IPS-11a (cell line): ENCODE measurements around the gene DPEP1.
"Not testable (repeated sequence)": the region's sequence is repeated elsewhere in the genome, so short reads cannot be mapped to it uniquely, and the experiment has no call there.

Source experiments
- H3K4me3 ChIP-seq: one replicate; pipeline ENCODE4 v1.5.1; 2013; ENCODE audit warnings: low read depth, low read length, control low read depth

DPEP1 gene

DNA sequence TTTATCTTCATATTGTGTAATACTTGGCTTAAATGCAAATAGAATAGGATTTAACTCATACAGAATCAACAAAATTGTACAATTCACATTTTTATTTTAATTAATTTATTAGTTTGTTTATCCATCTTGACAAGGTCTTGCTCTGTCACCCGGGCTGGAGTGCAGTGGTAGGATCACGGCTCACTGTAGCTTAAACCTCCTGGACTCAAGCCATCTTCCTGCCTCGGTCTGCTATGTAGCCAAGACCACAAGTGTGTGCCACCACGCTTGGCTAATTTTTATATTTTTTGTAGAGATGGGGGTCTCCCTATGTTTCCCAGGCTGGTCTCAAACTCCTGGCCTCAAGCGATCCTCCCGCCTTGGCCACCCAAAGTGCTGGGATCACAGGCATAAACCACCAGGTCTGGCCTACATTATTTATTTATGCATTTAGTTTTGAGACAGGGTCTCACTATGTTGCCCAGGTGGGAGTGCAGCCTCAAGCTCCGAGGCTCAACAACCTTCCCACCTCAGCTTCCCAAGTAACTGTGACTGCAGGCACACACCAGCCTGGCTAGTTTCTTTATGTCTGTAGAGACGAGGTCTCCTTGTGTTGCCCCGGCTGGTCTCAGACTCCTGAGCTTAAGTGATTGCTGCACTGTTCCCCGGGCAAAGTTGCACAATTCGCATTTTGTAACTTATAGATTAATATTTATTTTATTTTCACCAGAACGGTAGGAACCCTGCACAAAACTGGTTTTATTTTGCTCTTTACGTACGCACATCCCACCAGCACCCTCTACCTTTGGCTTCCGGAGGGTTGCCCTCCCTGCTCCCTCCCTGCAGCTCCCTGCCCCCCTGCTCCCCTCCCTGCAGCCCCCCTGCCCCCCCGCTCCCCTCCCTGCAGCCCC lies 4.9 kb downstream of the DPEP1 start:
- H3K4me3 ChIP-seq: no peak overlapping the region

- no peak overlapping the region for H3K4me3 ChIP-seq
Measured at GRCh38 chr16:89619840-89620239, 6.4 kb downstream of the DPEP1 start.

DNA sequence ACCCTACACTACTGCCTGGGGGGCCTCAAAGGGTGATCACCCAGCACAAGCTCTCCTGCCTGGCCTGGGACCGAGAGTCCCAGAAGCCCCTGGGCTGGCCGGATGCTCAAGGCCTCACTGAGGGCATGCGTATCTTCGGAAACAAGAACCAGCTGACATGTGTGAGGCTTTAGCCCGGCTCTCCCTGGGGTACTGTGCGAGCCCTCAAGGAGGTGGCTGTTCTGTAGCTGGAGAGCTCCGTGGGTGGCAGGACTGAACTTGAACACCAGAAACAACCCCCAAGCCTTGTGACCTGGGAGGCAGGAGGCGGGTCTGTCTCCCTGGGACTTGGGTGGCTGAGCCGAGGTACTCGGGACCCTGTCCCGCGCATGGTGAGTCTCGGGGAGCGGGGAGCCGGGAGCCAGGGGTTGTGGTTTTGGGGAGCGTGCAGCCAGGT lies 7.0 kb downstream of the DPEP1 start:
- no peak overlapping the region for H3K4me3 ChIP-seq

DNA sequence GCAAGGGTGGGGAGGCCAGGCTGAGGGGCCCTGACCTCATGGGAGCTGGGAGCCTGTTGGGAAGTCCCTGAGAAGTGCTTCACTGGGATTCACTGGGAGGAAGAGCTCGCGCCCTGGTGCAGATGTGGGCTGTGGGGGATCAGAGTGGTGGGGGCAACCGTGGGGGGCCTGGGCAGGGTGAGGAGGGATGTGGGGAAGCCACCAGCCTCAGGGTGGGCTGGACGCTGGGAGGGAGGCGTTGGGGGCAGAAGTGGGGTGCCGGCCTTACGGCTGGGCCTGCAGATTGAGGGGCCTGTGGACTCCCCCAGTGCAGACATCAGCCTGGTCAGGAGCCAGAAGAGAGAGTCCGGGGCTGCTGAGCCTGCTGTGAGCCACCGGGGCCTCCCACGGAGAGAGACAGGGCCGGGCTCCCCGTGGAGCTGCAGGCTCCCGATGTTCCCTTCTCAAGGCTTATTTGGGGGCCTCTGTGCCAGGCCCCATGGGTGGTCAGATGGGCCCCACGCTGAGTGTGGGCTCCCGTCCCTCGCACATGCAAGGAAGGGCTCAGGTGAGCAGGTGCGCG lies 7.8 kb downstream of the DPEP1 start:
- H3K4me3 ChIP-seq: no peak overlapping the region

DNA sequence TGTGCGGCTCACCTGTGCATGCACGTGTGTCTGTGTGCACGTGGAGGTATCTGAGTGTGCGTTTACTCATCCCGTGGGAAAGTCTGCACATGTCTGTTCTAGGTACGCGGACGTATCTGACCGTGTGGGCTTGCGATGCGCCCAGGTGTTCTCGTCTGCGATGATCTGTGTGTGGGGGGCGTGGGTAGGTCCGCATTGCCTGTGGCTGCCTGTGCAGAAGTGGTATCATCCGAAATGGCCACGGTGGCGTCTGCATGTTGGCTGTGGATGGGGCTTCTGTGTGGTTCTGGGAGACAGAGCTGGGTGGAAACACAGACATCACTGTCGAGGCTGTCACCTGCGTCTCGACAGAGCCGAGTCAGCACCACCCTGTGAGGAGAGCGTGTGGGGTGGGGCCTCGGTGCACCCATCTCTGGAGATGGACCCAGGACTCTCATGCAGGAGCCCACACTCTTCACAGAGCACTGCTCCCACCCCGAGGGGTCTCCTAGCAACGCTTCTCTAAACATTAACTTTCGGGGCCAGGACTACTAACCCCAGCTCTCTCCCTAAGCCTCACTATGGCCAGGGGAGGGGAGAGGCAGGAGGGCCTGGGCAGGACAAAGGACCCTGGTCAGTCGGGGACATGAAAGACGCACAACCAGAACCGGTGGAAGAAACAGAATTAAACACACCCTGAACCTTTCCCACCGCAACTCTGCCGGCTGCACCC lies 8.4 kb downstream of the DPEP1 start:
- H3K4me3 ChIP-seq: no peak overlapping the region

- H3K4me3 ChIP-seq: no peak overlapping the region
Measured at GRCh38 chr16:89623511-89624261, 10.2 kb downstream of the DPEP1 start.

- no peak overlapping the region for H3K4me3 ChIP-seq
Measured at GRCh38 chr16:89624777-89625761, 11.6 kb downstream of the DPEP1 start.

GRCh38 chr16:89629827-89630610 lies 16.6 kb downstream of the DPEP1 start:
- no peak overlapping the region for H3K4me3 ChIP-seq

DNA sequence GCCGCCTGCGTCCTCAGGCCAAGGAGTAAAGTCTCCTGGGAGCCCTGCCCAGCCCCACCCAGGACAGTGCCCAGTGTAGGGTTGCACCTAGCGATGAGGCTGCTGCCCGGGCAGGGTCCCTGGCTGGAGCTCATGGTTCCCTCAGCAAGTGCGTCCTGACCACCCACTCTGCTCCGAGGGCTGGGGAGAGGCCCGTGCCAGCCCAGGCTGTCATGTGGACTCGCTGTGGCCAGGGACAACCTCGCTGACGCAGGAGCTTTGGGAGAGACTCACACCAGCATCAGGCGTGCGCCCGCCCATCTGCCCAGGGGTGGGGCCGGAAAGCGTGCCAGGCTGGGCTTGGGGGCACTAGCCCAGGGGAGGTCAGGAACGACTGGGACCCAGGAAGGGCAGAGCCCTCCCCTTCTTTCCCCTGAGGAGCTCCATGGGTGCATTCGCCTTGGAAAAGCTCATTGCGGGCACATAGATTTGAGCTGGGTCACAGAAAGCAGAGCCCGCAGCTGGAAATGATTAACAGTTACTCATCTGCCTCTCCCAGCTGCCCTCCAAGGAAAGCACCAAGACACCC lies 19.7 kb downstream of the DPEP1 start:
- H3K4me3 ChIP-seq: no peak overlapping the region

DNA sequence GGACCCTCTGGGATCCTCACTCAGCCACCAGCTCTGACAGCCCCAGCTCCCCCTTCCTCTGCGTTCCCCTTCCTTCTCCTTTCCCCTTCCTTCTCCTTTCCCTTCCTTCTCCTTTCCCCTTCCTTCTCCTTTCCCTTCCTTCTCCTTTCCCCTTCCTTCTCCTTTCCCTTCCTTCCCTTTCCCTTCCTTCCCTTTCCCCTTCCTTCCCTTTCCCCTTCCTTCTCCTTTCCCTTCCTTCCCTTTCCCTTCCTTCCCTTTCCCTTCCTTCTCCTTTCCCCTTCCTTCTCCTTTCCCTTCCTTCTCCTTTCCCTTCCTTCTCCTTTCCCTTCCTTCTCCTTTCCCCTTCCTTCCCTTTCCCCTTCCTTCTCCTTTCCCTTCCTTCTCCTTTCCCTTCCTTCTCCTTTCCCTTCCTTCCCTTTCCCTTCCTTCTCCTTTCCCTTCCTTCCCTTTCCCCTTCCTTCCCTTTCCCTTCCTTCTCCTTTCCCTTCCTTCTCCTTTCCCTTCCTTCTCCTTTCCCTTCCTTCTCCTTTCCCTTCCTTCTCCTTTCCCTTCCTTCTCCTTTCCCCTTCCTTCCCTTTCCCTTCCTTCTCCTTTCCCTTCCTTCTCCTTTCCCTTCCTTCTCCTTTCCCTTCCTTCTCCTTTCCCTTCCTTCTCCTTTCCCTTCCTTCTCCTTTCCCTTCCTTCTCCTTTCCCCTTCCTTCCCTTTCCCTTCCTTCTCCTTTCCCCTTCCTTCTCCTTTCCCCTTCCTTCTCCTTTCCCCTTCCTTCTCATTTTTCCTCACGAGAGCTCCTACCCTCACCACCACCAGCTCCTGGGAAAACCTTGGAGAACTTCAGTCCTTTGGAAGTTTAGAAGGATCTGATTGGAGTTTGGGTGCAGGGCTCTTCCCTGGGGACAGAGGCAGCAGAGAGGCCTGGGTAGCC lies 21.3 kb downstream of the DPEP1 start:
- H3K4me3 ChIP-seq: not testable (repeated sequence)

DNA sequence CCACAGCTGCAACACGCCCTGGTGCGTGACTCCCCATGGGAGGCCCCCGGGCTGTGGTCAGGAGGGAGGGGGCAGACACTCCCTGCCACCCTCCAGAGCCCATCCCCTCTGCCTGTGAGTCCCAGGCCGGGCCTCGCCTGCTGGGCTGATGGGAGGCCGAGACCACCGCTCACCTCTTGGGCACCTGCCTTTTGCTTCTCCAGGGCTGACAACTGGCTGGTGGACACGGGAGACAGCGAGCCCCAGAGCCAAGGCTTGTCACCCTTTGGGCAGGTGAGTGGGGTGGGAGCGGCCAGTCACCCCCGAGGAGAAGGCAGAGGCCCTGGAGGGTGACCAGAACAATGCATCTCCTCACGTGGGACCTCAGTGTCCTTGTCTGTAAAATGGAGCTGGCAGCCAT lies 23.2 kb downstream of the DPEP1 start:
- H3K4me3 ChIP-seq: no peak overlapping the region

DNA sequence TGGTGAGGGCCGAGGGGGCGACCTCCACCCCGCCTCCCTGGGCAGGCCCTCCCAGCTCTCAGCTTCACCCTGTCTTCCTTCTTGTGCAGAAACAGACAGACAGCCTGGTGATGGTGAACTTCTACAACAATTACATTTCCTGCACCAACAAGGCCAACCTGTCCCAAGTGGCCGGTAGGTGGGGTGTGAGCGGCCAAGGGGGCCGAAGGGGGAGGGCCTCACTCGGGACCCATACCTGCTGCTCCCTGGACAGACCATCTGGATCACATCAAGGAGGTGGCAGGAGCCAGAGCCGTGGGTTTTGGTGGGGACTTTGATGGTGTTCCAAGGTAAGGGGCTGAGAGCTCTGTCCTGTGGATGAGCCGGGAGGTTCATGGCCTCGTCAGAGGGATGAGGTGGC lies 23.9 kb downstream of the DPEP1 start:
- no peak overlapping the region for H3K4me3 ChIP-seq

GRCh38 chr16:89638455-89638854 lies 25.0 kb downstream of the DPEP1 start:
- no peak overlapping the region for H3K4me3 ChIP-seq

DNA sequence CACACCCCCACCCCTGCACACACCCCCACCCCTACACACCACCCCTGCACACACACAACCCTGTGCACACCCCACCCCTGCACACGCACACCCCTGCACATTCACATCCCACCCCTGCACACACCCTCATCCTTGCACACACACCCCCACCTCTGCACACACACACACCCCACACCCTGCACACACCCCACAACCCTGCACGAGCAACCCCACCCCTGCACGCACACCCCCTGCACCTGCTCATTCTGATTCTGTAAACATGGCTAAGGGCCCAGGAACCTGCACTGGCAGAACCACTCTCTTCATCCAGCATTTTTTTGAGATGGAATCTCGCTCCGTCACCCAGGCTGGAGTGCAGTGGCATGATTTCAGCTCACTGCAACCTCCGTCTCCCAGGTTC lies 25.9 kb downstream of the DPEP1 start:
- H3K4me3 ChIP-seq: no peak overlapping the region

- H3K4me3 ChIP-seq: no peak overlapping the region
Measured at GRCh38 chr16:89641458-89642119, 28.1 kb downstream of the DPEP1 start.

DNA sequence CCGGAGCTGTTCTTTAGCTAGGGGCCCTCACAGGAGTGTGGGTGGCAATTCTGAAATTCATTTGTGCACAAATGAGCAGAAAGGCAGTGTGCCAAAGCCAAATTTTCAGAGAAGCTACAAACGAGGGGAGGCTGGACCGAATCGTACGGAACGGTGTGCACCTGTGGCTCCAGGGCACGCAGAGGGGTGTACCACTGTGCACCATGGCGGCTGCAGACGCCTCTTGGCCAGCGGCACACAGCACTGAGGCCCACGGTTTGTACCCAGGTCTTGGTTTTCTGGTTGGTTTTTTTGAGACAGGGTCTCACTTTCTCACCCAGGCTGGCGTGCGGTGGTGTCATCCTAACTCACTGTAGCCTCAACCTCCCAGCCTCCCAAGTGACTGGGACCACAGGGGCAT lies 29.1 kb downstream of the DPEP1 start:
- H3K4me3 ChIP-seq: no peak overlapping the region

- no peak overlapping the region for H3K4me3 ChIP-seq
Measured at GRCh38 chr16:89643769-89644300, 30.4 kb downstream of the DPEP1 start.
